ENCODE measurements around the gene TIAL1. TPM values are rescaled to one million over a fixed set of nuclear protein-coding genes. Genes with fewer than 3 reads are reported as not detected.

Gene TIAL1, protein sequence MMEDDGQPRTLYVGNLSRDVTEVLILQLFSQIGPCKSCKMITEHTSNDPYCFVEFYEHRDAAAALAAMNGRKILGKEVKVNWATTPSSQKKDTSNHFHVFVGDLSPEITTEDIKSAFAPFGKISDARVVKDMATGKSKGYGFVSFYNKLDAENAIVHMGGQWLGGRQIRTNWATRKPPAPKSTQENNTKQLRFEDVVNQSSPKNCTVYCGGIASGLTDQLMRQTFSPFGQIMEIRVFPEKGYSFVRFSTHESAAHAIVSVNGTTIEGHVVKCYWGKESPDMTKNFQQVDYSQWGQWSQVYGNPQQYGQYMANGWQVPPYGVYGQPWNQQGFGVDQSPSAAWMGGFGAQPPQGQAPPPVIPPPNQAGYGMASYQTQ
- total RNA-seq: 35.5 TPM

- TF ChIP-seq, protein P1, sequence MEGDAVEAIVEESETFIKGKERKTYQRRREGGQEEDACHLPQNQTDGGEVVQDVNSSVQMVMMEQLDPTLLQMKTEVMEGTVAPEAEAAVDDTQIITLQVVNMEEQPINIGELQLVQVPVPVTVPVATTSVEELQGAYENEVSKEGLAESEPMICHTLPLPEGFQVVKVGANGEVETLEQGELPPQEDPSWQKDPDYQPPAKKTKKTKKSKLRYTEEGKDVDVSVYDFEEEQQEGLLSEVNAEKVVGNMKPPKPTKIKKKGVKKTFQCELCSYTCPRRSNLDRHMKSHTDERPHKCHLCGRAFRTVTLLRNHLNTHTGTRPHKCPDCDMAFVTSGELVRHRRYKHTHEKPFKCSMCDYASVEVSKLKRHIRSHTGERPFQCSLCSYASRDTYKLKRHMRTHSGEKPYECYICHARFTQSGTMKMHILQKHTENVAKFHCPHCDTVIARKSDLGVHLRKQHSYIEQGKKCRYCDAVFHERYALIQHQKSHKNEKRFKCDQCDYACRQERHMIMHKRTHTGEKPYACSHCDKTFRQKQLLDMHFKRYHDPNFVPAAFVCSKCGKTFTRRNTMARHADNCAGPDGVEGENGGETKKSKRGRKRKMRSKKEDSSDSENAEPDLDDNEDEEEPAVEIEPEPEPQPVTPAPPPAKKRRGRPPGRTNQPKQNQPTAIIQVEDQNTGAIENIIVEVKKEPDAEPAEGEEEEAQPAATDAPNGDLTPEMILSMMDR (IDR thresholded peaks at IDR 0.05): no peak
- H3K27ac ChIP-seq: peak within 1 kb of the TSS; percentile 95 to 98
- DNase-seq (ENCODE audit: low spot score in 2 of 2): peak; percentile 97 to 99
- H3K4me3 ChIP-seq: peak within 1 kb of the TSS; percentile 64 to 70
- intact Hi-C loops (cut with DNase I): loop anchor here (1.0 to 10.0 kb wide), 9 partner anchors 54 to 842 kb away; partner anchors contain the start of genes BAG3, CACUL1, DENND10 and GRK5
- no peaks in the 10 kb centered on the region for H3K9me3 ChIP-seq
- no peaks in the 10 kb centered on the region for H3K27me3 ChIP-seq
- peaks cover 0 to 31% of the 10 kb centered on the region in 2 donors for H3K4me1 ChIP-seq
- no peaks in the 10 kb centered on the region for H3K36me3 ChIP-seq
Measured at GRCh38 chr10:119596537-119597404, at the start of gene TIAL1. TSS of gene TIAL1 (minus strand) at chr10:119596964. CDS start at chr10:119596465, 499 bp downstream.

GRCh38 chr10:119644994-119645393, 48.2 kb upstream of the TIAL1 start:
- H3K27ac ChIP-seq: no peak overlapping the region
- H3K9me3 ChIP-seq: peaks cover 0 to 15% of the 10 kb centered on the region in 2 donors
- intact Hi-C loops (cut with DNase I): loop anchor here (2.0 kb wide), 1 partner anchor 20 kb away; no protein-coding TSS in a partner anchor
- no peaks in the 10 kb centered on the region for H3K27me3 ChIP-seq
- H3K4me1 ChIP-seq: no peaks in the 10 kb centered on the region
- TF ChIP-seq, protein P1 (IDR thresholded peaks at IDR 0.05): no peak
- H3K36me3 ChIP-seq: no peaks in the 10 kb centered on the region
- no peak for DNase-seq (ENCODE audit: low spot score in 2 of 2)
- no peak overlapping the region for H3K4me3 ChIP-seq

DNA sequence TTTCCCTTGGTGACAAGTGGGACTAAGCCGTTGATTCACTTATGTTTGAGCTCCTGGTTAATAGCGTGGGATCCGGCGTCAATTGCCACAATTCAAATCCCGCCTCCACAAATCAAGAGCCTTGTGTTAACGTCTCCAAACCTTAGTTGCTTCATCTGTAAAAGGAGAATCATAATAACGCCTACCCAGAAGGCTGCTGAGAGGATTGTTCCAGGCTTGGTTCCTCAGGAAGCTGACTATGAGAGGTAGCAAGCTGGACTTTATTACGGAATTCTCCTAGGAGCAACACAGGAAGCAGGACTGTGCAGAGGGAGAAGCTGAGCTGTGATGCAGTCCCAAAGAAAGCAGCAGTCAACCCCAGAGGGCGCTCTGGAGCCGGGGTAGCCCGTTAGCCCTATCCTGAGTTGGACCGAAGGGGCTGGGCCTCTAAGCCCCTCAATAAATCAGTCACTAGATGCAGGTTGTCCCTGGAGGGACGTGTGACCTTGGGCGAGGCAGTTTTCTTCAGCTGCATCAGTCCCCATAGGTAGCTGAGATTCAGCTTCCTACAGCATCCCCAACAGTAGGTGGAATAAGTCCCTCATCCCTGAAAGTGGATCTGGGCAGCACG, 47.5 kb upstream of the TIAL1 start:
- H3K27ac ChIP-seq: no peak overlapping the region
- intact Hi-C loops (cut with DNase I): loop anchor here (2.0 kb wide), 1 partner anchor 20 kb away; no protein-coding TSS in a partner anchor

DNA sequence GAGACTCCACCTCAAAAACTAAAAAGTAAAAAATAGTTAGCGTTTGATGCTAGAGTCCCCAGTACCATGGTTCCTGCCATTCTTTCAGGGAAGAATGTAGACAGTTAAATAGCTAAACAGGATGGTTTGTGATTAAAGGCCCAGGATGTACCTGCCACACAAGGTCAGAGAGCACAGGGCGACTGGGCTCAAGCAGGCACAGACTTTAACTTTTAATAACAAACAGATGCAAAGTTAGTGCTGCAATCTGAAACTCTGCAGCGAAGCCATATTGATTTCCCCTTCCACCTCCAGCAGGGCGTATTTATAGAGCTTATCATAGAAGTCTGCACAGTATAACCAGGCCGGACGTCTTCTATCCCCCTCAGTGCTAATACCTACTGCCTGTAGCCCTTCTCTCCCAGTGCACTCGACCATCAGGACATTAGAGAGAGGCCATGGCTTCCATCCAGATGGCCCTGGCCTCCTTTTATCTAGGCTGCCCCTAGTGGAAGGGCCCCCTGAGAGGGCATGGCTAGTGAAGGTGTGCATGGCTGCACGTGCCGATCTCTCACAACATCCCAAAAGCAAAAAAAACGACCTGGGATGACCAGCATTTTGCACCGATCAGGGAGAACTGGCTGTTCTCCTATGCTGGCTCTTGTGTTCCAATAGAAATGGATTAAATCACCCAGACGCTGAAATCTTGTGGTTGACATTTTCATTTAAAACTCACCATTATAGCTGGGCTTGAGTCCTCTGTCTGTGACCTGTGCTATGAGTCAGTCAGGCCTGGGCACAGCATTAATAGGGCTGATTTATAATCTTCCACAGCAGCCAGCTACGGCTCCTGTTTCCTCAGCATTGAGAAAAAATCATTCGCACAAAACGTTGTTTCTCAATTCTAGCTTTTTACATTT, 46.8 kb upstream of the TIAL1 start:
- H3K4me1 ChIP-seq: no peaks in the 10 kb centered on the region
- no peak overlapping the region for H3K27ac ChIP-seq
- no peaks in the 10 kb centered on the region for H3K36me3 ChIP-seq
- no peaks in the 10 kb centered on the region for H3K27me3 ChIP-seq
- no peak for DNase-seq (ENCODE audit: low spot score in 2 of 2)
- no peak overlapping the region for H3K4me3 ChIP-seq
- peaks cover 0 to 15% of the 10 kb centered on the region in 2 donors for H3K9me3 ChIP-seq
- intact Hi-C loops (cut with DNase I): loop anchor here (2.0 kb wide), 1 partner anchor 19 kb away; no protein-coding TSS in a partner anchor
- TF ChIP-seq, protein P1 (IDR thresholded peaks at IDR 0.05): no peak

More for the DNA sequence above, 47.5 kb upstream of the TIAL1 start:
- Histone ChIP-seq H3K4me1 (no peaks in the 10 kb centered on the region), H3K9me3 (peaks cover 0 to 15% of the 10 kb centered on the region in 2 donors), H3K27me3 (no peaks in the 10 kb centered on the region), H3K4me3 (no peak overlapping the region), H3K36me3 (no peaks in the 10 kb centered on the region)
- DNase-seq (ENCODE audit: low spot score in 2 of 2): no peak
- TF ChIP-seq, protein P1 (IDR thresholded peaks at IDR 0.05): no peak
